AG10803 (cell line): ENCODE results near the gene NPTN.
"Not testable (repeated sequence)": the region's sequence is repeated elsewhere in the genome, so short reads cannot be mapped to it uniquely, and the experiment has no call there.

ENCODE experiments used
- DNase-seq: peaks from one replicate; pipeline ENCODE4 v3.0.0; 2010; ENCODE audit warnings: low read depth
- H3K4me3 ChIP-seq: 2 replicates; pipeline ENCODE4 v1.5.1; 2011; ENCODE audit warnings: mild to moderate bottlenecking, low read length, control low read depth
- TF ChIP-seq, protein P1 (sequence below): conservative IDR thresholded peaks from 2 replicates; pipeline ENCODE4 v1.5.1; 2011; ENCODE audit warnings: mild to moderate bottlenecking, low read length, control low read depth, inconsistent platforms

The NPTN gene

DNA sequence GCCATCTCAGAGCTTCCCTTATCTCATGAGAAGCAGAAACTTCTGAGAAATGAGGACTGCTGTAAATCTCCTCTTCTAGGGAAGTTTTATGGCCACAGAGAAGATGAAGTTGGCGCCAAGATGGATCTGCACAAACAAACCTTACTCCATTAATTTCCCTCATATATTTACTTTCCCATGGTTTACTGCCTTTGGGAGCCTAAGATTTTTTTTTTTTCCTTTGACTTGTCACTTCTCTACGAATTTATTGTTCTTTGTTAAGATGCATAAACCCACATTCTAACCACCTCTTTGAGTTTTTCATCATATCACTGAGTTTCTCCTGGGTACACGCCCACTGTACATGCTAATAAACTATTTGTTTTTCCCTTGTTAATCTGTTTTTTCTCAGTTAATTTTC is 21.5 kb upstream of the NPTN start:
- no peak overlapping the region for H3K4me3 ChIP-seq
- TF ChIP-seq, protein P1, sequence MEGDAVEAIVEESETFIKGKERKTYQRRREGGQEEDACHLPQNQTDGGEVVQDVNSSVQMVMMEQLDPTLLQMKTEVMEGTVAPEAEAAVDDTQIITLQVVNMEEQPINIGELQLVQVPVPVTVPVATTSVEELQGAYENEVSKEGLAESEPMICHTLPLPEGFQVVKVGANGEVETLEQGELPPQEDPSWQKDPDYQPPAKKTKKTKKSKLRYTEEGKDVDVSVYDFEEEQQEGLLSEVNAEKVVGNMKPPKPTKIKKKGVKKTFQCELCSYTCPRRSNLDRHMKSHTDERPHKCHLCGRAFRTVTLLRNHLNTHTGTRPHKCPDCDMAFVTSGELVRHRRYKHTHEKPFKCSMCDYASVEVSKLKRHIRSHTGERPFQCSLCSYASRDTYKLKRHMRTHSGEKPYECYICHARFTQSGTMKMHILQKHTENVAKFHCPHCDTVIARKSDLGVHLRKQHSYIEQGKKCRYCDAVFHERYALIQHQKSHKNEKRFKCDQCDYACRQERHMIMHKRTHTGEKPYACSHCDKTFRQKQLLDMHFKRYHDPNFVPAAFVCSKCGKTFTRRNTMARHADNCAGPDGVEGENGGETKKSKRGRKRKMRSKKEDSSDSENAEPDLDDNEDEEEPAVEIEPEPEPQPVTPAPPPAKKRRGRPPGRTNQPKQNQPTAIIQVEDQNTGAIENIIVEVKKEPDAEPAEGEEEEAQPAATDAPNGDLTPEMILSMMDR = no peak
- DNase-seq = no peak

DNA sequence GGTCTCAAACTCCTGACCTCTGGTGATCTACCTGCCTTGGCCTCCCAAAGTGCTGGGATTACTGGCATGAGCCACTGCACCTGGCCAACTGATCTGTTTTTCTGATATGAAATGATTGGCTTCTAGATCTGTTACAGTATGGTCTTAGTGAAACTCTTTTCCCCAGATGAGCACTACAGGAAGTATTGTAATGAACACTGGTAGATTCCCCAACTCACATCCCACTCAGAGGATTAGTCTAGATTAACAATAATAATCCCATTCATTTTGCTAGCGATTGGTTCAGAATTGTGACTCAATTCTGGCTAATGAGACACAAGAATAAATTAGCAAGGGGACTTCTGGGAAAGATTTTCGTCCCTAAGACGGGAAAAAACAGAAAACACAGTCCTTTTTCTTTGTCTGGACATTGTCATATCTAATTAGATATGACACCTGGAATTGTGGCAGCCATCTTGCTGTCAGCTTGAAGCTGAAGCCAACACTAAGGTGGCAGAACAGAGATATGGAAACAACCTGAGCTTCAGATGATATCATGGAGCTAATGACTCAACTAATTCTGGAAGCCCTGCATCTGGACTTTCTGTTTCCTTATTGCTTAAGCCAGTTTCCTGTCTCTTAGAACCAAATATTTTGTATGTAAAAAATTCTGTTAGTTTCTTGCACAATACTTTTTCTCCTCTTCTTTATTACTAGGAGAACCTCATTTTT is 17.4 kb upstream of the NPTN start:
- DNase-seq = peak; percentile 70
- TF ChIP-seq, protein P1 = no peak
- H3K4me3 ChIP-seq = no peak overlapping the region

DNA sequence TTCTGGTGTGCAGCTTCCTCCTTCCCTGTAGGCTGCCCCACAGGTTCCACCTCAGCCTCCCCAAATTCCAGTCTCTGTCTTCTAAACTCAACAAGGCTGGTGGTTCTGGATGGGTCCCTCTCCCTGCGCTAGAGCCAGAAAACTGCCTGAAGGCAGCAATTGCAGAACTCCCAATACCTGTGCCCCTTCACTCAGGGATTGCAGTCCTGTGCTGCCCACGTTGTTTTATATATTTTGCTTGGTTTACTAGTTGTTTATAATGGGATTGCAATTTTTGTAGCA is 14.8 kb upstream of the NPTN start:
- TF ChIP-seq, protein P1 = no peak
- no peak overlapping the region for H3K4me3 ChIP-seq
- DNase-seq = no peak

DNA sequence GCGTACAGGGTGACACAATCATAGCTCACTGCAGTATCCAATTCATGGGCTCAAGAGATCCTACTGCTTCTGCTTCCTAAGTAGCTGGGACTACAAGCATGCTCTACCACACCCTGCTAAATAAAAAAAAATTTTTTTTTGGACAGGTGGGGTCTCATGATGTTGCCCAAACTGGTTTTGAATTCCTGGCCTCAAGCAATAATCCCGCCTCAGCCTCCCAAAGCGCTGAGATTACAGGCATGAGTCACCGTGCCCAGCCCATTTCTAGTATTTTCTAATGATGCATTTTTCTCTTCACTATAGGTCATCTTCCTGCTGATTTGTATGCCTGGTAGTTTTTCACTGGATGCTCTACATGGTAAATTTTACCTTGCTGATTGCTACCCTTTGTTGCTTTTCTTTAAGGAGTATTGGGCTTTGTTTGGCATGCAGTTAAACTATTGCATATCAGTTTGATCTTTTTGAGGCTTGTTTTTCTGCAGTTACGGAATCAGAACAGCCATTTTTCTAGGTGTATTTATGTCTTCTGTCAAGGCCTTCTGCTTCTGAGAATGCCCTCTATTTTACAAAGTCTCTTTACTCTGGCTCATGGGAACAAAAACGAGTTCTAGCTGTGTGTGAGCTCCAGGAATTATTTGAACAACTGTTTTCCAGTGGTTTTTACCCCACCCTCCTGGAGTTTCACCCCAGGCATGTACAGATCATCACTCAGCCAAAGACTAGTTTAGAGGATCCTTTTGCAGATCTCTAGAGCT is 14.2 kb upstream of the NPTN start:
- no peak overlapping the region for H3K4me3 ChIP-seq
- no peak for DNase-seq
- TF ChIP-seq, protein P1 = no peak

DNA sequence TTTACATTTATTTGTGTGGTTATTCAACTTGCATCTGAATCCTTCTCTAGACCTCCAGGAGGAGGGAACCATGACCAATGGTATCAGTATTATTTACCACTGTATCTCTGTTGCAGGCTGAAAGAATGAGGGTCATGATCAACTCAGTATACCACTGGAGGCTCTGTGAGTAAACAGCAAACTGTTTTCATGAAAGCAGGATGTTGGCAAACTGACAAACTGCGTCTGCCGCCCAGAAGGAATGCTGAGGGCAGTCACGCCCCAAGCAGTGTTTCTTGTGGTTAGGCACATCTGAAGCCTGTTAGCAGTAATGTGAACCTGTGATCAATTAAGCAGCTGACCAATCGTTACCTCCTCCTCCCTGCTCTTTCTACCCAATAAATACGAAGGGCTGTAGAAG is 6.3 kb upstream of the NPTN start:
- TF ChIP-seq, protein P1 = 0 out of 2 replicates have a peak, but pooled peaks have one; percentile 4
- not testable (repeated sequence) for H3K4me3 ChIP-seq
- peak; percentile 90 for DNase-seq

DNA sequence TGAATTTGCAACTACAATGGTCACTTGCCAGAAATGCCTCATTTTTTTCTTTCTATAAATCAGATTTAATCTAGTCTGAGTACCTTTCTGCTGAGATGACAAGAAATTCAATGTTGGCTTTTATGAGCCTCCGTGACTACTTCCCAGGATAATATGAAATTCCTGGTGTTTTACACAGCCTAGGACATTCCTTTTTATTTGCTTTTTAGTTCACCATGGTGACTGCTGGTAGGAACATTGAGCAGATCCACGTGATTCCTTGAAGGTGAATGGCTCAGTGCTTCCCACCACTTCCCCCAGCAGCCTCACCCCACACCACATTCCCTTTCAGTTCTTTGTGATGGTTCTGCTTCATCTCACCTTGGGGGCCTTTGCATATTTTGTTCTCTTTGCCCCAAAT is 4.3 kb upstream of the NPTN start:
- H3K4me3 ChIP-seq = no peak overlapping the region
- TF ChIP-seq, protein P1 = no peak
- DNase-seq = peak; percentile 60

DNA sequence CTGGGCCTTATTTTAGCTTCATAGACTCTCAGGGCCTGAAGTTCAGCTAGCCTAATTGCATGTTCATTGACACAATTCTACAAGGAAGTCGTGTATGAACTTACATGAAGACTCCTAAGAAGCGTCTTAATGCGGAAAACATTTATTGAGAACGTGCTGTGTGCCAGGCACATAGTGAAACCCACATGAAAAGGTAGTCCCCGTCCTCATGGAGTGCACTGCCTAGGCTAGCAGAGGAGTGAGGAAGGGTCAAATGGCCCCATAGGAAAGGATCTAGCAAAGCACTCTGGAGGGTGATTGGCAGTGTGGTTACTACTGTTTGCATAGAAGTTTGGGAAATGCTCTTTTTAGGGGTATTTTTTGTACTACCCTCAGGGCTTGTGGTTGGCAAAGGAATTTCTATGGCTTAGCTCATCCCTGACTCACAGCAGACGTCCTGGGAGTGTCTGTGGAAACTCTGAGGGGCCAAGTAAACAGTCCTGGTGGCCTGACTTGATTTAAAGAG is 854 bp upstream of the NPTN start:
- peak overlapping the region; percentile 66 for H3K4me3 ChIP-seq
- TF ChIP-seq, protein P1 = no peak
- peak; percentile 93 for DNase-seq
